ENCODE data around the gene PSMD1.
A peak's percentile ranks its signal among the peaks of the same experiment; 100 is the strongest.
"Not testable (repeated sequence)": the region's sequence is repeated elsewhere in the genome, so short reads cannot be mapped to it uniquely, and the experiment has no call there.

Gene PSMD1

GRCh38 chr2:231117922-231118613 is 61.4 kb downstream of the PSMD1 start:
- no peak for DNase-seq (ENCODE audit: low read depth)

GRCh38 chr2:231118614-231118942 is 61.9 kb downstream of the PSMD1 start:
- DNase-seq (ENCODE audit: low read depth): no peak

- no peak for DNase-seq (ENCODE audit: low read depth)
Observed at GRCh38 chr2:231123362-231123898, 66.8 kb downstream of the PSMD1 start.

GRCh38 chr2:231124838-231125568 is 68.3 kb downstream of the PSMD1 start, which contains the start of gene HTR2B:
Gene HTR2B (minus strand): TSS chr2:231125042. CDS start chr2:231123764, 1,278 bp downstream.
- no peak for DNase-seq (ENCODE audit: low read depth)

GRCh38 chr2:231126123-231126522 is 69.5 kb downstream of the PSMD1 start:
- DNase-seq (ENCODE audit: low read depth): no peak

- no peak for DNase-seq (ENCODE audit: low read depth)
Observed at GRCh38 chr2:231127480-231127879, 70.8 kb downstream of the PSMD1 start.

- DNase-seq (ENCODE audit: low read depth): no peak
Observed at GRCh38 chr2:231127936-231128335, 71.3 kb downstream of the PSMD1 start.

- DNase-seq (ENCODE audit: low read depth): no peak
Observed at GRCh38 chr2:231128541-231128940, 71.9 kb downstream of the PSMD1 start.

- no peak for DNase-seq (ENCODE audit: low read depth)
Observed at GRCh38 chr2:231129216-231129615, 72.5 kb downstream of the PSMD1 start.

- no peak for DNase-seq (ENCODE audit: low read depth)
Observed at GRCh38 chr2:231130336-231131056, 73.8 kb downstream of the PSMD1 start.

GRCh38 chr2:231132129-231132528 is 75.5 kb downstream of the PSMD1 start:
- DNase-seq (ENCODE audit: low read depth): no peak

- DNase-seq (ENCODE audit: low read depth): no peak
Observed at GRCh38 chr2:231133365-231134099, 76.9 kb downstream of the PSMD1 start.

GRCh38 chr2:231134910-231135655 is 78.4 kb downstream of the PSMD1 start:
- no peak for DNase-seq (ENCODE audit: low read depth)

- DNase-seq (ENCODE audit: low read depth): no peak
Observed at GRCh38 chr2:231138699-231139098, 82.0 kb downstream of the PSMD1 start.

GRCh38 chr2:231139796-231140195 is 83.1 kb downstream of the PSMD1 start:
- no peak for DNase-seq (ENCODE audit: low read depth)

GRCh38 chr2:231140808-231141207 is 84.1 kb downstream of the PSMD1 start:
- DNase-seq (ENCODE audit: low read depth): not testable (repeated sequence)

- no peak for DNase-seq (ENCODE audit: low read depth)
Observed at GRCh38 chr2:231144896-231145295, 88.2 kb downstream of the PSMD1 start.

GRCh38 chr2:231146665-231147064 is 90.0 kb downstream of the PSMD1 start:
- no peak for DNase-seq (ENCODE audit: low read depth)

GRCh38 chr2:231152800-231153557 is 96.3 kb downstream of the PSMD1 start:
- peak; percentile 47 for DNase-seq (ENCODE audit: low read depth)

- DNase-seq (ENCODE audit: low read depth): no peak
Observed at GRCh38 chr2:231159306-231159705, 102.6 kb downstream of the PSMD1 start.

- DNase-seq (ENCODE audit: low read depth): no peak
Observed at GRCh38 chr2:231160701-231161100, 104.0 kb downstream of the PSMD1 start.

Measured in non-pigmented ciliary epithelial cell (primary cell).